GM18502 (cell line): ENCODE measurements around the gene POLR2F.

Source experiments
- ATAC-seq: cut with Tn5 transposase; IDR thresholded peaks from one replicate; pipeline ENCODE4 v1.9.1; 2021; ENCODE audit warnings: mild to moderate bottlenecking; ENCODE audit not compliant: unreplicated experiment, poor library complexity

Gene POLR2F

GRCh38 chr22:37953437-37954179, at the start of gene POLR2F, which contains the start of gene C22orf23:
Gene POLR2F, plus strand, starts transcription at chr22:37953699. Its CDS starts 89 bp downstream, at chr22:37953788.
Gene C22orf23, minus strand, starts transcription at chr22:37953601. Its CDS starts 452 bp downstream, at chr22:37953149.
- ATAC-seq = peak; percentile 86

GRCh38 chr22:37904572-37905533, 48.6 kb upstream of the POLR2F start:
- ATAC-seq = no peak

GRCh38 chr22:37905534-37906363, 47.8 kb upstream of the POLR2F start, which contains the start of gene MICALL1:
Gene MICALL1, plus strand, starts transcription at chr22:37906297. Its CDS starts 126 bp downstream, at chr22:37906423.
- ATAC-seq = peak; percentile 79

GRCh38 chr22:37906364-37907008, 47.0 kb upstream of the POLR2F start:
- ATAC-seq = peak; percentile 28

- no peak for ATAC-seq
Measured at GRCh38 chr22:37907036-37907954, 46.2 kb upstream of the POLR2F start.

GRCh38 chr22:37909766-37910165, 43.7 kb upstream of the POLR2F start:
- no peak for ATAC-seq

- no peak for ATAC-seq
Measured at GRCh38 chr22:37910890-37911672, 42.4 kb upstream of the POLR2F start.

- ATAC-seq = no peak
Measured at GRCh38 chr22:37911697-37912096, 41.8 kb upstream of the POLR2F start.

GRCh38 chr22:37912171-37912570, 41.3 kb upstream of the POLR2F start:
- ATAC-seq = no peak

GRCh38 chr22:37913233-37913721, 40.2 kb upstream of the POLR2F start:
- ATAC-seq = no peak

- no peak for ATAC-seq
Measured at GRCh38 chr22:37916311-37916710, 37.2 kb upstream of the POLR2F start.

GRCh38 chr22:37917874-37918548, 35.5 kb upstream of the POLR2F start:
- ATAC-seq = no peak

- no peak for ATAC-seq
Measured at GRCh38 chr22:37918580-37919270, 34.8 kb upstream of the POLR2F start.

GRCh38 chr22:37920126-37920525, 33.4 kb upstream of the POLR2F start:
- no peak for ATAC-seq

- ATAC-seq = no peak
Measured at GRCh38 chr22:37922191-37922590, 31.3 kb upstream of the POLR2F start.

GRCh38 chr22:37923927-37924326, 29.6 kb upstream of the POLR2F start:
- ATAC-seq = no peak
